IPS DF 4.7 (cell line): ENCODE measurements around the gene AKR1B15.
"Not testable (repeated sequence)": the region's sequence is repeated elsewhere in the genome, so short reads cannot be mapped to it uniquely, and the experiment has no call there.

Experiments used
- DNase-seq: peaks from one replicate; pipeline ENCODE4 v3.0.0-alpha.2; 2013; ENCODE audit warnings: low spot score; ENCODE audit errors: extremely low read depth

Gene AKR1B15

GRCh38 chr7:134532180-134532953, 16.5 kb upstream of the AKR1B15 start:
- DNase-seq = no peak

- no peak for DNase-seq
Observed at GRCh38 chr7:134532954-134533218, 16.0 kb upstream of the AKR1B15 start.

GRCh38 chr7:134533288-134533771, 15.6 kb upstream of the AKR1B15 start:
- no peak for DNase-seq

- DNase-seq = no peak
Observed at GRCh38 chr7:134534633-134535032, 14.3 kb upstream of the AKR1B15 start.

GRCh38 chr7:134535272-134535918, 13.5 kb upstream of the AKR1B15 start:
- DNase-seq = no peak

GRCh38 chr7:134535919-134536299, 13.0 kb upstream of the AKR1B15 start:
- no peak for DNase-seq

- not testable (repeated sequence) for DNase-seq
Observed at GRCh38 chr7:134536558-134536957, 12.4 kb upstream of the AKR1B15 start.

GRCh38 chr7:134537273-134537781, 11.6 kb upstream of the AKR1B15 start:
- not testable (repeated sequence) for DNase-seq

- no peak for DNase-seq
Observed at GRCh38 chr7:134539380-134540004, 9.4 kb upstream of the AKR1B15 start.

- DNase-seq = not testable (repeated sequence)
Observed at GRCh38 chr7:134541501-134542194, 7.3 kb upstream of the AKR1B15 start.

- no peak for DNase-seq
Observed at GRCh38 chr7:134542195-134542771, 6.6 kb upstream of the AKR1B15 start.

GRCh38 chr7:134545380-134545779, 3.5 kb upstream of the AKR1B15 start:
- DNase-seq = no peak

GRCh38 chr7:134545918-134546317, 3.0 kb upstream of the AKR1B15 start:
- no peak for DNase-seq

- DNase-seq = no peak
Observed at GRCh38 chr7:134546955-134547354, 2.0 kb upstream of the AKR1B15 start.

GRCh38 chr7:134547397-134548054, 1.4 kb upstream of the AKR1B15 start:
- no peak for DNase-seq

GRCh38 chr7:134549366-134549765, 456 bp downstream of the AKR1B15 start:
- DNase-seq = no peak

GRCh38 chr7:134552105-134552504, 3.2 kb downstream of the AKR1B15 start:
- DNase-seq = no peak

GRCh38 chr7:134553976-134554375, 5.1 kb downstream of the AKR1B15 start:
- no peak for DNase-seq

GRCh38 chr7:134554417-134554966, 5.6 kb downstream of the AKR1B15 start:
- no peak for DNase-seq

GRCh38 chr7:134557391-134557790, 8.5 kb downstream of the AKR1B15 start:
- DNase-seq = no peak

- no peak for DNase-seq
Observed at GRCh38 chr7:134558370-134558769, 9.5 kb downstream of the AKR1B15 start.
